Measurements from ENCODE around the gene DPCD. TPM values are rescaled to one million over a fixed set of nuclear protein-coding genes. Genes with fewer than 3 reads are reported as not detected.

DPCD gene
- total and polyA plus RNA-seq, 12 donors = 12.9 to 46.8 (median 25.6) TPM

GRCh38 chr10:101568054-101568745 is 19.9 kb upstream of the DPCD start:
- Histone ChIP-seq H3K36me3 (no peaks in the 10 kb centered on the region), H3K27me3 (peaks cover 7 to 69% (median 54%) of the 10 kb centered on the region in 7 donors), H3K4me3 (no peak overlapping the region), H3K9me3 (peaks cover 0 to 12% (median 10%) of the 10 kb centered on the region in 11 donors), H3K27ac (no peak overlapping the region), H3K4me1 (peaks cover 8 to 30% (median 21%) of the 10 kb centered on the region in 9 donors)
- ATAC-seq (no peak), DNase-seq (no peak)
- WGBS, 2 donors = 84 to 88% methylated on average over 17 of the region's 17 CpGs
- intact Hi-C loops (cut with DNase I) = loop anchor here in 8 of 10 donors (2.0 to 10.0 kb wide), 8 partner anchors 263 to 355 kb away; no protein-coding TSS in a partner anchor
- TF ChIP-seq, protein P1, sequence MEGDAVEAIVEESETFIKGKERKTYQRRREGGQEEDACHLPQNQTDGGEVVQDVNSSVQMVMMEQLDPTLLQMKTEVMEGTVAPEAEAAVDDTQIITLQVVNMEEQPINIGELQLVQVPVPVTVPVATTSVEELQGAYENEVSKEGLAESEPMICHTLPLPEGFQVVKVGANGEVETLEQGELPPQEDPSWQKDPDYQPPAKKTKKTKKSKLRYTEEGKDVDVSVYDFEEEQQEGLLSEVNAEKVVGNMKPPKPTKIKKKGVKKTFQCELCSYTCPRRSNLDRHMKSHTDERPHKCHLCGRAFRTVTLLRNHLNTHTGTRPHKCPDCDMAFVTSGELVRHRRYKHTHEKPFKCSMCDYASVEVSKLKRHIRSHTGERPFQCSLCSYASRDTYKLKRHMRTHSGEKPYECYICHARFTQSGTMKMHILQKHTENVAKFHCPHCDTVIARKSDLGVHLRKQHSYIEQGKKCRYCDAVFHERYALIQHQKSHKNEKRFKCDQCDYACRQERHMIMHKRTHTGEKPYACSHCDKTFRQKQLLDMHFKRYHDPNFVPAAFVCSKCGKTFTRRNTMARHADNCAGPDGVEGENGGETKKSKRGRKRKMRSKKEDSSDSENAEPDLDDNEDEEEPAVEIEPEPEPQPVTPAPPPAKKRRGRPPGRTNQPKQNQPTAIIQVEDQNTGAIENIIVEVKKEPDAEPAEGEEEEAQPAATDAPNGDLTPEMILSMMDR (IDR thresholded peaks at IDR 0.05) = no peak

DNA sequence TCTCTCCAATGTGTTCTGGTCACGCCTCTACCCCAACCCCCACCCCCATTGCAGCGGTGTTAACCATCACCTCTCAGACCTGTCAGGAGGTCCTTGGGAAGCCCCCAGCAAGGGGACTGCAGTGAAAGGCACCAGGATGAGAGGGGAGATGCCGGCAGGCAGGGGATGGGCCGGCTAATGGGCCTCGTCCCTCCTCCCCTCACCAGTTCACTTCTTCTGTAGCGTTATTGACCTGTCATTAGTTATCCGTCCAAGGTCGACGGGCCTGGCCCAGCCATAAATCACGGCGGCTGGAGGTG is 18.8 kb upstream of the DPCD start:
- DNase-seq (no peak), ATAC-seq (no peak)
- intact Hi-C loops (cut with DNase I) = loop anchor here in 8 of 10 donors (2.0 to 10.0 kb wide), 8 partner anchors 264 to 356 kb away; no protein-coding TSS in a partner anchor
- Histone ChIP-seq H3K9me3 (peaks cover 0 to 14% (median 11%) of the 10 kb centered on the region in 11 donors), H3K27ac (no peak overlapping the region), H3K36me3 (no peaks in the 10 kb centered on the region), H3K4me1 (peaks cover 8 to 30% (median 21%) of the 10 kb centered on the region in 9 donors), H3K27me3 (peaks cover 7 to 59% (median 50%) of the 10 kb centered on the region in 7 donors), H3K4me3 (peak overlapping the region in 2 of 10 donors; percentile 56 to 58)
- TF ChIP-seq, protein P1 (IDR thresholded peaks at IDR 0.05) = no peak
- WGBS, 2 donors = 8 to 11% methylated on average over 11 of the region's 11 CpGs

- peak; percentile 61 to 85 for DNase-seq
- Histone ChIP-seq H3K27ac (peak overlapping the region in 1 of 10 donors; percentile 51), H3K4me1 (peaks cover 8 to 30% (median 21%) of the 10 kb centered on the region in 9 donors), H3K4me3 (peak overlapping the region; percentile 41 to 79 (median 56)), H3K9me3 (peaks cover 0 to 14% (median 11%) of the 10 kb centered on the region in 11 donors), H3K27me3 (peaks cover 7 to 53% (median 47%) of the 10 kb centered on the region in 7 donors), H3K36me3 (no peaks in the 10 kb centered on the region)
- TF ChIP-seq, protein P1 (IDR thresholded peaks at IDR 0.05) = peak; percentile 90 to 97 (median 94)
- peak; percentile 72 to 93 (median 90) for ATAC-seq
- 2 to 3% methylated on average over 56 of the region's 56 CpGs for WGBS, 2 donors
- intact Hi-C loops (cut with DNase I) = loop anchor here (1.0 to 10.0 kb wide), 13 partner anchors 38 to 408 kb away; no protein-coding TSS in a partner anchor
These were observed 18.3 kb upstream of the DPCD start for GRCh38 chr10:101569622-101570427.

Measured in heart right ventricle (tissue), 16 donors.